WERI-Rb-1 (cell line): Measurements from ENCODE around the gene HIRA.
"Not testable (repeated sequence)": the region's sequence is repeated elsewhere in the genome, so short reads cannot be mapped to it uniquely, and the experiment has no call there.

Source experiments
- DNase-seq: peaks from one replicate; pipeline ENCODE4 v3.0.0-alpha.2; 2020
- H3K27ac ChIP-seq: fragments of 250-450 bp; sonication (Bioruptor Pico); 2 replicates; pipeline ENCODE4 v1.5.1; 2020; ENCODE audit warnings: mild to moderate bottlenecking, moderate library complexity
- H3K27me3 ChIP-seq: fragments of 250-450 bp; sonication (Bioruptor Pico); 2 replicates; pipeline ENCODE4 v1.5.1; 2021; ENCODE audit warnings: mild to moderate bottlenecking, low read depth, moderate library complexity; ENCODE audit not compliant: insufficient read depth, severe bottlenecking
- H3K36me3 ChIP-seq: fragments of 250-450 bp; sonication (Bioruptor Pico); 2 replicates; pipeline ENCODE4 v1.5.1; 2020; ENCODE audit warnings: mild to moderate bottlenecking, moderate library complexity
- H3K4me3 ChIP-seq: 2 replicates; pipeline ENCODE4 v1.5.1; 2011; ENCODE audit warnings: low read depth, mild to moderate bottlenecking, control low read depth, low read length
- H3K9me3 ChIP-seq: fragments of 250-450 bp; sonication (Bioruptor Pico); 2 replicates; pipeline ENCODE4 v1.5.1; 2021; ENCODE audit warnings: mild to moderate bottlenecking, moderate library complexity; ENCODE audit not compliant: severe bottlenecking
- TF ChIP-seq, protein P1 (sequence below): IDR thresholded peaks from 2 replicates; pipeline ENCODE4 v1.5.1; 2011; ENCODE audit warnings: low read depth, mild to moderate bottlenecking, control low read depth, inconsistent platforms, low read length

Gene HIRA

DNA sequence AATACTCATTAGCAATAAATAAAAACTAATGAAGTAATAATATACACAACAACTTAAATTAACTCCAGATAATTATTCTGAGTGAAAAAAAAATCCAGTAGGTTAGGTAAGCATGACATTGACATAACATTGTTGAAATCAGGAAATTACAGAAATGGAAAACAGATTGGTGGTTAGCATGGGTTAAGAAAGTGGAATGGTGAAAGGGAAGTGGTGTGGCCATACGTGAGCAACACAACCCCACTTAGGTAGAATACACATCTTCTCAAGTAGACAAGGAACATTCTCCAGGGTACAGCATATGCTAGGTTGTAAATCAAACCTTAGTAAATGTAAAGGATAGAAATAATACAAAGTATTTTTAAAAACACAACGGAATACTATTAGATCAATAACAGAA is 109.8 kb downstream of the HIRA start:
- H3K4me3 ChIP-seq: no peak overlapping the region
- TF ChIP-seq, protein P1, sequence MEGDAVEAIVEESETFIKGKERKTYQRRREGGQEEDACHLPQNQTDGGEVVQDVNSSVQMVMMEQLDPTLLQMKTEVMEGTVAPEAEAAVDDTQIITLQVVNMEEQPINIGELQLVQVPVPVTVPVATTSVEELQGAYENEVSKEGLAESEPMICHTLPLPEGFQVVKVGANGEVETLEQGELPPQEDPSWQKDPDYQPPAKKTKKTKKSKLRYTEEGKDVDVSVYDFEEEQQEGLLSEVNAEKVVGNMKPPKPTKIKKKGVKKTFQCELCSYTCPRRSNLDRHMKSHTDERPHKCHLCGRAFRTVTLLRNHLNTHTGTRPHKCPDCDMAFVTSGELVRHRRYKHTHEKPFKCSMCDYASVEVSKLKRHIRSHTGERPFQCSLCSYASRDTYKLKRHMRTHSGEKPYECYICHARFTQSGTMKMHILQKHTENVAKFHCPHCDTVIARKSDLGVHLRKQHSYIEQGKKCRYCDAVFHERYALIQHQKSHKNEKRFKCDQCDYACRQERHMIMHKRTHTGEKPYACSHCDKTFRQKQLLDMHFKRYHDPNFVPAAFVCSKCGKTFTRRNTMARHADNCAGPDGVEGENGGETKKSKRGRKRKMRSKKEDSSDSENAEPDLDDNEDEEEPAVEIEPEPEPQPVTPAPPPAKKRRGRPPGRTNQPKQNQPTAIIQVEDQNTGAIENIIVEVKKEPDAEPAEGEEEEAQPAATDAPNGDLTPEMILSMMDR: no peak
- no peaks in the 10 kb centered on the region for H3K36me3 ChIP-seq
- H3K9me3 ChIP-seq: peaks cover 2% of the 10 kb centered on the region
- H3K27me3 ChIP-seq: no peaks in the 10 kb centered on the region
- no peak for DNase-seq
- no peak overlapping the region for H3K27ac ChIP-seq

DNA sequence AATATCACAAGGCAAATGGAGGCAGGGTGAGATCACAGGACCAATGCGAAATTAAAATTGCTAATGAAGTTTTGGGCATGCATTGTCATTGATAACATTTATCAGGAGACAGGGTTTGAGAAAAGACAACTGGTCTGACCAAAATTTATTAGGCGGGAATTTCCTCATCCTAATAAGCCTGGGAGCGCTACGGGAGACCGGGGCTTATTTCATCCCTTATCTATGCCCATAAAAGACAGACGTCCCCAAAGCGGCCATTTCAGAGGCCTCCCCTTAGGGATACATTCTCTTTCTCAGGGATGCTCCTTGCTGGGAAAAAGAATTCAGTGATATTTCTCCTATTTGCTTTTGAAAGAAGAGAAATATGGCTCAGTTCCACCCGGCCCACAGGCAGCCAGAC is 111.4 kb downstream of the HIRA start:
- DNase-seq, H3K4me3 ChIP-seq, H3K27ac ChIP-seq, H3K36me3 ChIP-seq, H3K27me3 ChIP-seq, H3K9me3 ChIP-seq: not testable (repeated sequence)

DNA sequence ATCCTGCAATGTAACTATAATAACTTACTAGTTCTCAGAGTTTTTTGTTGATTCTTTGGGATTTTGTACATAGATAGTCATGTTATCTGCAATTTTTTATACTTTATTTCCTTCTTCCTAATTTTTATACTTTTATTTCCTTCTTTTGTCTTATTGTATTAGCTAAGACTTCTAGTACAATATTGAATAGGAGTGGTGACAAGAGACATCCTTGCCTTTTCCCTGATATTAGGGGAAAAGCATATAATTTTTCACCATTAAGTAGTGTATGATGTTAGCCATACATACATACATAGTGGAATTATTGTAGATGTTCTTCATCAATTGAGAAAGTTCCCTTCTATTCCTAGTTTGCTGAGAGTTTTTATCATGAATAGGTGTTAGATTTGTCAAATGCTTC is 112.3 kb downstream of the HIRA start:
- TF ChIP-seq, protein P1: no peak
- Histone ChIP-seq H3K4me3 (no peak overlapping the region), H3K27me3 (no peaks in the 10 kb centered on the region), H3K27ac (no peak overlapping the region), H3K9me3 (peaks cover 6% of the 10 kb centered on the region), H3K36me3 (no peaks in the 10 kb centered on the region)
- no peak for DNase-seq

DNA sequence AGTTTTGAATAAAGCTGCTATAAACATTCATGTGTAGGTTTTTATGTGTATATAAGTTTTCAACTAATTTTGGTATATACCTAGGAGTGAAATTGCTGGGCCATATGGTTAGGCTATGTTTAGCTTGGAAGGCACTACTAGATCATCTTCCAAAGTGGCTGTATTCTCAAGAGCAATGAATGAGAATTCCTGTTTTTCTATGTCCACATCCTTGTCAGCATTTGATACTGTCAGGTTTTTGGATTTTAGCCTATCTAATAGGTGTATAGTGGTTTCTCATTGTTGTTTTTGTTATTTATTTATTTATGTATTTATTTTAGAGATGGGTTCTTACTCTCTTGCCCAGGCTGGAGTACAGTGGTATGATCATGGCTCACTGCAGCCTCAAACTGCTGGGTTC is 113.7 kb downstream of the HIRA start:
- H3K27ac ChIP-seq: no peak overlapping the region
- no peak for DNase-seq
- H3K36me3 ChIP-seq: no peaks in the 10 kb centered on the region
- no peak overlapping the region for H3K4me3 ChIP-seq
- no peaks in the 10 kb centered on the region for H3K27me3 ChIP-seq
- TF ChIP-seq, protein P1: no peak
- peaks cover 6% of the 10 kb centered on the region for H3K9me3 ChIP-seq

DNA sequence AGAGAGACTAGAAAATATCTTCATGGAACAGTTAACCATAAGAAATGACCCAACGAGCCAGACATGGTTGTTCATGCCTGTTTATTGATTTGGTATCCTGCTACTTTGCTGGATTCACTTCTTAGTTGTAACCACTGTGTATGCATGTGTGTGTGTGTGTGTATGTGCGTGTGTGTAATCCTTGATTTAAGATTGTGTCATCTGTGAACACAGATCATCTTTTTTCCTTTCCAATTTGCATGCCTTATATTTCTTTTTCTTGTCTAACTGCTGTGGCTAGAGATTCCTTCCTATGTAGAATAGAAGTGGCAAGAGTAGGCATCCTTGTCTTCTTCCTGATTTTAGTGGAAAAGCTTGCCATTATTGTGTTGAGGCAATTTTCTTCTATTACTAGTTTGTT is 123.7 kb downstream of the HIRA start:
- H3K4me3 ChIP-seq: no peak overlapping the region
- H3K27ac ChIP-seq: no peak overlapping the region
- TF ChIP-seq, protein P1: no peak
- no peaks in the 10 kb centered on the region for H3K36me3 ChIP-seq
- no peaks in the 10 kb centered on the region for H3K27me3 ChIP-seq
- peaks cover 3% of the 10 kb centered on the region for H3K9me3 ChIP-seq
- DNase-seq: no peak

DNA sequence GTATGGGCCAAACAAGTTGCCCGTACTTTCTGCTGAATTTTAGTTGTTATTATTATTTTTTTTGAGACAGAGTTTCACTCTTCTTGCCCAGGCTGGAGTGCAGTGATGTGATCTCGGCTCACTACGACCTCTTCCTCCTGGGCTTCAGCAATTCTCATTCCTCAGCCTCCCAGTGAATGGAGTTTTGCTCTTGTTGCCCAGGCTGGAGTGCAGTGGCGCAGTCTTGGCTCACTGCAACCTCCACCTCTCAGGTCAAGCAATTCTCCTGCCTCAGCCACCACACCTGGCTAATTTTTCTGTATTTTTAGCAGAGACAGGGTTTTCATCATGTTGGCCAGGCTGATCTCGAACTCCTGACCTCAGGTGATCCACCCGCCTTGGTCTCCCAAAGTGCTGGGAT is 125.0 kb downstream of the HIRA start:
- not testable (repeated sequence) for H3K27me3 ChIP-seq, H3K36me3 ChIP-seq, H3K4me3 ChIP-seq, H3K9me3 ChIP-seq, DNase-seq, H3K27ac ChIP-seq

DNA sequence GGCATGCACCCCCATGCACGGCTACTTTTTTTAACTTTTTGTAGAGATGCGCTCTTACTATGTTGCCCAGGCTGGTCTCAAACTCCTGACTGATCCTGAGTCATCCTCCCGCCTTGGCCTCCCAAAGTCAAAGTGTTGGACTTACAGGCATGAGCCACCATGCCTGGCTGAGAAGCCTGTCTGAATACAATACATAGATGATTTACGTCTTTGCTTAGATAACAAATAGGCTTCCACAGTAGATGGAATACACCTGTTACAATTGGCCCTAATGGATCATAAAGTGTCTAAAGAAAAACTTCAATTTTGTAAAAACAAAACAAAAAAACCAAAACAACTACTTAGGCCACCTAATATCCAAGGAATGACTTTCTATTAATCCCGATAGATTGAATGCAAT is 127.0 kb downstream of the HIRA start:
- Histone ChIP-seq H3K9me3 (peaks cover 3% of the 10 kb centered on the region), H3K4me3 (no peak overlapping the region), H3K36me3 (no peaks in the 10 kb centered on the region), H3K27ac (no peak overlapping the region), H3K27me3 (no peaks in the 10 kb centered on the region)
- DNase-seq: no peak
- TF ChIP-seq, protein P1: no peak
